WTC11 (cell line): ENCODE results near the gene NLRP5. TPM values are rescaled to one million over a fixed set of nuclear protein-coding genes. Genes with fewer than 3 reads are reported as not detected.
"Not testable (repeated sequence)": the region's sequence is repeated elsewhere in the genome, so short reads cannot be mapped to it uniquely, and the experiment has no call there.

ENCODE experiments used
- ATAC-seq: fragments of 200-7000 bp; cut with Tn5 transposase; 2 replicates; pipeline ENCODE4 v1.10.0; 2021; ENCODE audit warnings: mild to moderate bottlenecking, moderate library complexity
- CTCF ChIA-PET: fragments of 300-600 bp; sonication (Branson Sonifier 250); formaldehyde crosslinking; loops from one replicate; lab custom pipeline; 2021; ENCODE audit warnings: antibody characterized with exemption; lab: Charles Lee
- POLR2A ChIA-PET: fragments of 350-600 bp; sonication (Branson Sonifier 250); formaldehyde crosslinking; loops from one replicate; lab custom pipeline; 2021; ENCODE audit warnings: antibody characterized with exemption; lab: Charles Lee
- DNase-seq: peaks from one replicate; pipeline ENCODE4 v3.0.0; 2021; ENCODE audit warnings: low spot score
- H3K27ac Mint-ChIP-seq: 2 replicates; pipeline ENCODE4 v1.8.0; 2021; ENCODE audit warnings: mixed read lengths
- H3K27me3 Mint-ChIP-seq: 2 replicates; pipeline ENCODE4 v1.8.0; 2021; ENCODE audit warnings: low read depth, mild to moderate bottlenecking, moderate library complexity, mixed read lengths
- H3K36me3 Mint-ChIP-seq: 2 replicates; pipeline ENCODE4 v1.8.0; 2021; ENCODE audit warnings: mixed read lengths
- H3K4me1 Mint-ChIP-seq: 2 replicates; pipeline ENCODE4 v1.8.0; 2022; ENCODE audit warnings: mixed read lengths
- H3K4me3 Mint-ChIP-seq: 2 replicates; pipeline ENCODE4 v1.8.0; 2021; ENCODE audit warnings: mild to moderate bottlenecking, moderate library complexity, mixed read lengths
- H3K9me3 Mint-ChIP-seq: 2 replicates; pipeline ENCODE4 v1.8.0; 2021; ENCODE audit warnings: mixed read lengths
- CBFB ChIP-seq: sonication (generic); formaldehyde crosslinking; IDR thresholded peaks from 2 replicates; pipeline ENCODE4 v1.8.1; 2022; ENCODE audit warnings: mild to moderate bottlenecking, low read depth, missing genetic modification reagents
- CREM ChIP-seq: sonication (generic); formaldehyde crosslinking; IDR thresholded peaks from 2 replicates; pipeline ENCODE4 v1.8.1; 2022; ENCODE audit warnings: mild to moderate bottlenecking, missing genetic modification reagents, moderate library complexity
- FOXK1 ChIP-seq: sonication (generic); formaldehyde crosslinking; IDR thresholded peaks from 2 replicates; pipeline ENCODE4 v1.8.0; 2022; ENCODE audit warnings: mild to moderate bottlenecking, moderate library complexity, missing genetic modification reagents
- HMGA2 ChIP-seq: fragments of 250-450 bp; sonication (Bioruptor Pico); IDR thresholded peaks from 2 replicates; pipeline ENCODE4 v1.4.0; 2021; ENCODE audit warnings: mild to moderate bottlenecking, moderate library complexity
- IRF2 ChIP-seq: sonication (generic); formaldehyde crosslinking; IDR thresholded peaks from 2 replicates; pipeline ENCODE4 v1.8.0; 2022; ENCODE audit warnings: low read depth, missing genetic modification reagents, borderline replicate concordance
- NR1H2 ChIP-seq: sonication (generic); formaldehyde crosslinking; IDR thresholded peaks from 2 replicates; pipeline ENCODE4 v1.9.0; 2021; ENCODE audit warnings: mild to moderate bottlenecking, moderate library complexity, missing genetic modification reagents
- NR3C1 ChIP-seq: sonication (generic); formaldehyde crosslinking; conservative IDR thresholded peaks from 2 replicates; pipeline ENCODE4 v1.8.1; 2023; ENCODE audit warnings: low read depth, mild to moderate bottlenecking, missing genetic modification reagents
- PRRX2 ChIP-seq: fragments of 250-450 bp; sonication (Bioruptor Pico); IDR thresholded peaks from 2 replicates; pipeline ENCODE4 v1.8.0; 2021; ENCODE audit warnings: mild to moderate bottlenecking
- RORB ChIP-seq: fragments of 250-450 bp; sonication (Bioruptor Pico); IDR thresholded peaks from 2 replicates; pipeline ENCODE4 v1.9.0; 2021; ENCODE audit warnings: mild to moderate bottlenecking
- SMAD3 ChIP-seq: sonication (generic); formaldehyde crosslinking; IDR thresholded peaks from 2 replicates; pipeline ENCODE4 v1.8.0; 2022; ENCODE audit warnings: missing genetic modification reagents, mild to moderate bottlenecking, borderline replicate concordance
- SP1 ChIP-seq: sonication (generic); formaldehyde crosslinking; conservative IDR thresholded peaks from 2 replicates; pipeline ENCODE4 v1.8.1; 2022; ENCODE audit warnings: missing genetic modification reagents
- TCF7 ChIP-seq: sonication (generic); formaldehyde crosslinking; IDR thresholded peaks from 2 replicates; pipeline ENCODE4 v1.8.0; 2022; ENCODE audit warnings: mild to moderate bottlenecking, low read depth, missing genetic modification reagents, moderate library complexity
- ZNF396 ChIP-seq: fragments of 250-450 bp; sonication (Bioruptor Pico); IDR thresholded peaks from 2 replicates; pipeline ENCODE4 v1.8.0; 2021; ENCODE audit warnings: mild to moderate bottlenecking, moderate library complexity, borderline replicate concordance
- total RNA-seq: library from RNA; stranded (reverse); gene quantifications from 3 replicates; pipeline ENCODE4 v1.2.3, GENCODE V29; 2021
- TF ChIP-seq, protein P1 (sequence below): fragments of 250-450 bp; sonication (Bioruptor Pico); IDR thresholded peaks from 2 replicates; pipeline ENCODE4 v1.8.0; 2021; ENCODE audit warnings: mild to moderate bottlenecking
- TF ChIP-seq, protein P2 (sequence below): fragments of 200-600 bp; IDR thresholded peaks from 2 replicates; pipeline ENCODE4 v1.8.0; 2022; ENCODE audit warnings: antibody characterized with exemption
- TF ChIP-seq, protein P3 (sequence below): sonication (generic); formaldehyde crosslinking; IDR thresholded peaks from 2 replicates; pipeline ENCODE4 v1.8.0; 2022; ENCODE audit warnings: mild to moderate bottlenecking, missing genetic modification reagents
- TF ChIP-seq, protein P4 (sequence below): sonication (generic); formaldehyde crosslinking; IDR thresholded peaks from 2 replicates; pipeline ENCODE4 v1.8.0; 2023; ENCODE audit warnings: missing genetic modification reagents, mild to moderate bottlenecking, borderline replicate concordance
- TF ChIP-seq, protein P5 (sequence below): sonication (generic); formaldehyde crosslinking; conservative IDR thresholded peaks from 2 replicates; pipeline ENCODE4 v1.8.1; 2023; ENCODE audit warnings: mild to moderate bottlenecking, low read depth, missing genetic modification reagents, moderate library complexity

NLRP5 gene
- total RNA-seq, 1 experiment from 2014 or later = not detected

DNA sequence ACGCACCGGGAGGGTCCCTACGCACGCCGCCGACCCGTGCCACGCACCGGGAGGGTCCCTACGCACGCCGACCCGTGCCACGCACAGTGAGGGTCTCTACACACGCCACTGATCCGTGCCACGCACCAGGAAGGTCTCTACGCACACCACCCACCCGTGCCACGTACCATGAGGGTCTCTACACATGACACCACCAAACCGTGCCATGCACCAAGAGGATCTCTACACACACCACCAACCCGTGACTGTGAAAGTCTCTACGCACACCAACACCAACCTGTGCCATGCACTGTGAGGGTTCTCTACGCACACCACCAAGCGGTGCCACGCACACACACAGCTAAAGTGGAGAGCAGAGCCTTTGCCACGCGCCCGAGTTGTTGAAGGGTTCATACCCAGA is 117.8 kb downstream of the NLRP5 start (continued):
- TF ChIP-seq, protein P1, sequence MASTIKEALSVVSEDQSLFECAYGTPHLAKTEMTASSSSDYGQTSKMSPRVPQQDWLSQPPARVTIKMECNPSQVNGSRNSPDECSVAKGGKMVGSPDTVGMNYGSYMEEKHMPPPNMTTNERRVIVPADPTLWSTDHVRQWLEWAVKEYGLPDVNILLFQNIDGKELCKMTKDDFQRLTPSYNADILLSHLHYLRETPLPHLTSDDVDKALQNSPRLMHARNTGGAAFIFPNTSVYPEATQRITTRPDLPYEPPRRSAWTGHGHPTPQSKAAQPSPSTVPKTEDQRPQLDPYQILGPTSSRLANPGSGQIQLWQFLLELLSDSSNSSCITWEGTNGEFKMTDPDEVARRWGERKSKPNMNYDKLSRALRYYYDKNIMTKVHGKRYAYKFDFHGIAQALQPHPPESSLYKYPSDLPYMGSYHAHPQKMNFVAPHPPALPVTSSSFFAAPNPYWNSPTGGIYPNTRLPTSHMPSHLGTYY (CRISPR knock-in tag) = no peak

DNA sequence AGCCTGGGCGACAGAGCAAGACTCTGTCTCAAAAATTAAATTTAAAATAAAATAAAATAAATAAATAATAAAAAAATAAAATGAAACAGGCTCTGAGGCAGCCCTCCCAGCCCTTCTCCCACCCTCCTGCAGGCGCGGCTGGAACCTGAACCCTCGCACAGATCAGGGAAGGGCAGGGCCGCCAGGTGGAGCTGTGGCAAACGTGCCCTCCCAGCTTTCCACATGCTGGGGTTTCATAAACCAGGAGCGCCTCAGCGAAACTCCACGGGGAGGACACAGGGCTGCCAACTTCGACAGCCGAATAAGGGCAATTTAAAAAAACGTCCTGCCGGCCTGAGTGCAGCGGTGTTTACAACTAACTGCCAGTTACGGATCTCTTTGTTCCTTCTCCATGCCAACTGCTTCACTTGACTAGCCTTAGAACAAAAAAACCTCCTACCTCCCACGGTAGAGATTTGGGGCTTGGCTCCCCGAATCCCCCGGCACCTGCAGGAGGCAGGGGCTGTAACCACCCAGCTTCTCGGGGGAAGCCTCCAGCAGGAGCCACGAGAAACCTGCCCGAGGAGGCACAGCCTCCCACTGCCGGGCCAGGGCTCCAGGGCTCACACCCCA is 118.6 kb downstream of the NLRP5 start:
- ChIA-PET POLR2A (interaction anchor here (1.0 kb wide), 1 partner anchor 20 kb away, joined by 5 read pairs; no protein-coding TSS in a partner anchor), CTCF (interaction anchor here (0.5 to 1.9 kb wide), 30 partner anchors 9 to 451 kb away, joined by 3 to 17 read pairs (median 5); partner anchors contain the start of genes GALP, ZNF444 and ZNF787)
- Mint-ChIP-seq H3K36me3 (peaks cover 11% of the 10 kb centered on the region), H3K27me3 (no peaks in the 10 kb centered on the region), H3K27ac (peak overlapping the region; percentile 91), H3K4me1 (peaks cover 42% of the 10 kb centered on the region), H3K4me3 (0 out of 2 replicates have a peak overlapping the region, but pooled peaks have one; percentile 12), H3K9me3 (no peaks in the 10 kb centered on the region)
- ATAC-seq (peak; percentile 86), DNase-seq (peak; percentile 87)
- TF ChIP-seq SMAD3 (CRISPR knock-in tag) = no peak
- peak; percentile 81 for TF ChIP-seq HMGA2 (CRISPR knock-in tag)
- TF ChIP-seq, protein P2, sequence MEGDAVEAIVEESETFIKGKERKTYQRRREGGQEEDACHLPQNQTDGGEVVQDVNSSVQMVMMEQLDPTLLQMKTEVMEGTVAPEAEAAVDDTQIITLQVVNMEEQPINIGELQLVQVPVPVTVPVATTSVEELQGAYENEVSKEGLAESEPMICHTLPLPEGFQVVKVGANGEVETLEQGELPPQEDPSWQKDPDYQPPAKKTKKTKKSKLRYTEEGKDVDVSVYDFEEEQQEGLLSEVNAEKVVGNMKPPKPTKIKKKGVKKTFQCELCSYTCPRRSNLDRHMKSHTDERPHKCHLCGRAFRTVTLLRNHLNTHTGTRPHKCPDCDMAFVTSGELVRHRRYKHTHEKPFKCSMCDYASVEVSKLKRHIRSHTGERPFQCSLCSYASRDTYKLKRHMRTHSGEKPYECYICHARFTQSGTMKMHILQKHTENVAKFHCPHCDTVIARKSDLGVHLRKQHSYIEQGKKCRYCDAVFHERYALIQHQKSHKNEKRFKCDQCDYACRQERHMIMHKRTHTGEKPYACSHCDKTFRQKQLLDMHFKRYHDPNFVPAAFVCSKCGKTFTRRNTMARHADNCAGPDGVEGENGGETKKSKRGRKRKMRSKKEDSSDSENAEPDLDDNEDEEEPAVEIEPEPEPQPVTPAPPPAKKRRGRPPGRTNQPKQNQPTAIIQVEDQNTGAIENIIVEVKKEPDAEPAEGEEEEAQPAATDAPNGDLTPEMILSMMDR = peak; percentile 60
- TF ChIP-seq IRF2 (CRISPR knock-in tag) = no peak
- 0 out of 2 replicates have a peak, but pooled peaks have one; percentile 21 for TF ChIP-seq FOXK1
- TF ChIP-seq, protein P3, sequence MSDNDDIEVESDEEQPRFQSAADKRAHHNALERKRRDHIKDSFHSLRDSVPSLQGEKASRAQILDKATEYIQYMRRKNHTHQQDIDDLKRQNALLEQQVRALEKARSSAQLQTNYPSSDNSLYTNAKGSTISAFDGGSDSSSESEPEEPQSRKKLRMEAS (CRISPR knock-in tag) = 0 out of 2 replicates have a peak, but pooled peaks have one; percentile 39
- TF ChIP-seq SP1 (CRISPR knock-in tag) = no peak

DNA sequence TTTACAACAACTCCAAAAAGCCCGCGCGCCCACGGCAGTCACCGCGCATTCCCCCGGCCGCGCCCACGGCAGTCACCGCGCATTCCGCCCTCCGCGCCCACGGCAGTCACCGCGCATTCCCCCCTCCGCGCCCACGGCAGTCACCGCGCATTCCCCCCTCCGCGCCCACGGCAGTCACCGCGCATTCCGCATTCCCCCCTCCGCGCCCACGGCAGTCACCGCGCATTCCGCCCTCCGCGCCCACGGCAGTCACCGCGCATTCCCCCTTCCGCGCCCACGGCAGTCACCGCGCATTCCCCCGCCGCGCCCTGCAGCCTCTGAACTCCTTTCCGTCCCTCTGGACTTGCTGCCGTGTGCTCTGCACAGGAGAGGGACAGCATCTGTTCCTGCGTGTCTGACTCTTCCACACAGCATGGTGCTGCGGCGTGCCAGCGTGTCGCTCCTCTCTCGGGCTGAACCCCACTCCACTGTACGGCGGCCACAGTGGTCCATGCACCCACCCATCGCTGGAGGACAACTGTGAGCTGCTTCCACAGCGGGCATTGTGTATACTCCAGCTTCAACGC is 119.3 kb downstream of the NLRP5 start:
- Mint-ChIP-seq H3K36me3 (peaks cover 11% of the 10 kb centered on the region), H3K27ac (peak overlapping the region; percentile 91), H3K4me3 (peak overlapping the region; percentile 27; the same call in 1 of the 2 replicates), H3K4me1 (peaks cover 49% of the 10 kb centered on the region)
- H3K9me3 Mint-ChIP-seq, POLR2A ChIA-PET, DNase-seq, ATAC-seq, H3K27me3 Mint-ChIP-seq: not testable (repeated sequence)
- CTCF ChIA-PET = interaction anchor here (0.9 to 1.9 kb wide), 11 partner anchors 25 to 243 kb away, joined by 3 to 17 read pairs (median 7); partner anchors contain the start of genes GALP and ZNF444

DNA sequence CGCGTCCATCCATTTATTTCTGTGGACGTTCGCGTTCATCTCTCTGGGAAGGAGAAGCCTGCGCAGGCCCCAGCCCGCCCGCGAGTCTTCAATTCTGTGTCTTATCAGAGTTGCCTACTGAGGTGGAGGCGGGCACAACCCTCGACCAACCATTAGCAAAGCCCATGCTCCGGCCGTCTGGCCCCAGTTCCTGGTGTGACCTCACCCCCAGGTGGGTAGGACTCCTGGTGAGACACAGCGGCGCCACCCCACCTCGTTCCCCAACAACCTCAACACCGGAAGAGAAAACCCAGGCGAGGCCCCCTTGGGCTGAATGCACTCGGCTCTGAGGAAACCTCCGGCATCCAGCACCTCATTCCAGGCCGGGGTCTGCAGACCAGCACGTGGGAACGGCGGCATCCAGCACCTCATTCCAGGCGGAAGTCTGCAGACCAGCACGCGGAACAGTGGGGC is 119.8 kb downstream of the NLRP5 start:
- Mint-ChIP-seq H3K27me3 (no peaks in the 10 kb centered on the region), H3K4me3 (peak overlapping the region; percentile 27; the same call in 1 of the 2 replicates), H3K4me1 (peaks cover 50% of the 10 kb centered on the region), H3K36me3 (peaks cover 6% of the 10 kb centered on the region), H3K9me3 (no peaks in the 10 kb centered on the region), H3K27ac (peak overlapping the region; percentile 88)
- ChIA-PET CTCF (interaction anchor here (1.2 to 2.6 kb wide), 3 partner anchors 25 to 65 kb away, joined by 3 to 17 read pairs (median 7); no protein-coding TSS in a partner anchor), POLR2A (no interaction called here)
- ATAC-seq (no peak), DNase-seq (no peak)
- no peak for TF ChIP-seq CBFB (CRISPR knock-in tag)
- TF ChIP-seq, protein P4, sequence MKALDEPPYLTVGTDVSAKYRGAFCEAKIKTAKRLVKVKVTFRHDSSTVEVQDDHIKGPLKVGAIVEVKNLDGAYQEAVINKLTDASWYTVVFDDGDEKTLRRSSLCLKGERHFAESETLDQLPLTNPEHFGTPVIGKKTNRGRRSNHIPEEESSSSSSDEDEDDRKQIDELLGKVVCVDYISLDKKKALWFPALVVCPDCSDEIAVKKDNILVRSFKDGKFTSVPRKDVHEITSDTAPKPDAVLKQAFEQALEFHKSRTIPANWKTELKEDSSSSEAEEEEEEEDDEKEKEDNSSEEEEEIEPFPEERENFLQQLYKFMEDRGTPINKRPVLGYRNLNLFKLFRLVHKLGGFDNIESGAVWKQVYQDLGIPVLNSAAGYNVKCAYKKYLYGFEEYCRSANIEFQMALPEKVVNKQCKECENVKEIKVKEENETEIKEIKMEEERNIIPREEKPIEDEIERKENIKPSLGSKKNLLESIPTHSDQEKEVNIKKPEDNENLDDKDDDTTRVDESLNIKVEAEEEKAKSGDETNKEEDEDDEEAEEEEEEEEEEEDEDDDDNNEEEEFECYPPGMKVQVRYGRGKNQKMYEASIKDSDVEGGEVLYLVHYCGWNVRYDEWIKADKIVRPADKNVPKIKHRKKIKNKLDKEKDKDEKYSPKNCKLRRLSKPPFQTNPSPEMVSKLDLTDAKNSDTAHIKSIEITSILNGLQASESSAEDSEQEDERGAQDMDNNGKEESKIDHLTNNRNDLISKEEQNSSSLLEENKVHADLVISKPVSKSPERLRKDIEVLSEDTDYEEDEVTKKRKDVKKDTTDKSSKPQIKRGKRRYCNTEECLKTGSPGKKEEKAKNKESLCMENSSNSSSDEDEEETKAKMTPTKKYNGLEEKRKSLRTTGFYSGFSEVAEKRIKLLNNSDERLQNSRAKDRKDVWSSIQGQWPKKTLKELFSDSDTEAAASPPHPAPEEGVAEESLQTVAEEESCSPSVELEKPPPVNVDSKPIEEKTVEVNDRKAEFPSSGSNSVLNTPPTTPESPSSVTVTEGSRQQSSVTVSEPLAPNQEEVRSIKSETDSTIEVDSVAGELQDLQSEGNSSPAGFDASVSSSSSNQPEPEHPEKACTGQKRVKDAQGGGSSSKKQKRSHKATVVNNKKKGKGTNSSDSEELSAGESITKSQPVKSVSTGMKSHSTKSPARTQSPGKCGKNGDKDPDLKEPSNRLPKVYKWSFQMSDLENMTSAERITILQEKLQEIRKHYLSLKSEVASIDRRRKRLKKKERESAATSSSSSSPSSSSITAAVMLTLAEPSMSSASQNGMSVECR (CRISPR knock-in tag) = no peak
- TF ChIP-seq CREM (CRISPR knock-in tag) = no peak
- no peak for TF ChIP-seq NR3C1
- TF ChIP-seq RORB = no peak
- TF ChIP-seq, protein P5, sequence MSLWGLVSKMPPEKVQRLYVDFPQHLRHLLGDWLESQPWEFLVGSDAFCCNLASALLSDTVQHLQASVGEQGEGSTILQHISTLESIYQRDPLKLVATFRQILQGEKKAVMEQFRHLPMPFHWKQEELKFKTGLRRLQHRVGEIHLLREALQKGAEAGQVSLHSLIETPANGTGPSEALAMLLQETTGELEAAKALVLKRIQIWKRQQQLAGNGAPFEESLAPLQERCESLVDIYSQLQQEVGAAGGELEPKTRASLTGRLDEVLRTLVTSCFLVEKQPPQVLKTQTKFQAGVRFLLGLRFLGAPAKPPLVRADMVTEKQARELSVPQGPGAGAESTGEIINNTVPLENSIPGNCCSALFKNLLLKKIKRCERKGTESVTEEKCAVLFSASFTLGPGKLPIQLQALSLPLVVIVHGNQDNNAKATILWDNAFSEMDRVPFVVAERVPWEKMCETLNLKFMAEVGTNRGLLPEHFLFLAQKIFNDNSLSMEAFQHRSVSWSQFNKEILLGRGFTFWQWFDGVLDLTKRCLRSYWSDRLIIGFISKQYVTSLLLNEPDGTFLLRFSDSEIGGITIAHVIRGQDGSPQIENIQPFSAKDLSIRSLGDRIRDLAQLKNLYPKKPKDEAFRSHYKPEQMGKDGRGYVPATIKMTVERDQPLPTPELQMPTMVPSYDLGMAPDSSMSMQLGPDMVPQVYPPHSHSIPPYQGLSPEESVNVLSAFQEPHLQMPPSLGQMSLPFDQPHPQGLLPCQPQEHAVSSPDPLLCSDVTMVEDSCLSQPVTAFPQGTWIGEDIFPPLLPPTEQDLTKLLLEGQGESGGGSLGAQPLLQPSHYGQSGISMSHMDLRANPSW (CRISPR knock-in tag) = no peak
- no peak for TF ChIP-seq ZNF396
- TF ChIP-seq TCF7 (CRISPR knock-in tag) = no peak
- TF ChIP-seq PRRX2 (CRISPR knock-in tag) = no peak
- TF ChIP-seq NR1H2 (CRISPR knock-in tag) = no peak
